GM23338 (cell line): ENCODE measurements around the gene CPNE2. TPM values are rescaled to one million over a fixed set of nuclear protein-coding genes. Genes with fewer than 3 reads are reported as not detected.

Experiments
- ATAC-seq: fragments of 200-7000 bp; cut with Tn5 transposase; 3 replicates; pipeline ENCODE4 v1.9.1; 2020
- DNase-seq: peaks from one replicate; pipeline ENCODE4 v3.0.0-alpha.2; 2015; ENCODE audit warnings: low spot score
- H2AFZ ChIP-seq: fragments of 200-600 bp; sonication (generic); 2 replicates; pipeline ENCODE4 v1.8.0; 2016; ENCODE audit warnings: antibody characterized with exemption, mild to moderate bottlenecking, moderate library complexity
- H3F3A ChIP-seq: fragments of 200-600 bp; sonication (generic); replicated peaks from 2 replicates; pipeline ENCODE4 v1.8.0; 2017; ENCODE audit warnings: antibody characterized with exemption, mixed run types, low read depth
- H3K27ac ChIP-seq: fragments of 200-600 bp; sonication (generic); 2 replicates; pipeline ENCODE4 v1.6.1; 2016; ENCODE audit warnings: low read depth
- H3K27me3 ChIP-seq: fragments of 200-600 bp; sonication (generic); 2 replicates; pipeline ENCODE4 v1.8.0; 2016; ENCODE audit warnings: mild to moderate bottlenecking, mixed run types, moderate library complexity; ENCODE audit not compliant: insufficient read depth
- H3K36me3 ChIP-seq: fragments of 200-600 bp; sonication (generic); 2 replicates; pipeline ENCODE4 v1.8.0; 2016; ENCODE audit warnings: mild to moderate bottlenecking; ENCODE audit not compliant: insufficient read depth
- H3K4me1 ChIP-seq: fragments of 200-600 bp; sonication (generic); 2 replicates; pipeline ENCODE4 v1.8.0; 2016; ENCODE audit warnings: mild to moderate bottlenecking, moderate library complexity; ENCODE audit not compliant: insufficient read depth
- H3K4me2 ChIP-seq: fragments of 200-600 bp; sonication (generic); 2 replicates; pipeline ENCODE4 v1.7.1; 2017; ENCODE audit warnings: mixed run types
- H3K4me3 ChIP-seq: fragments of 200-600 bp; sonication (generic); 2 replicates; pipeline ENCODE4 v1.6.1; 2016; ENCODE audit warnings: mixed run types
- H3K79me2 ChIP-seq: fragments of 200-600 bp; sonication (generic); replicated peaks from 2 replicates; pipeline ENCODE4 v1.8.0; 2017; ENCODE audit warnings: mild to moderate bottlenecking; ENCODE audit not compliant: insufficient read depth
- H3K9me2 ChIP-seq: fragments of 200-600 bp; sonication (generic); 2 replicates; pipeline ENCODE4 v1.8.0; 2017; ENCODE audit not compliant: insufficient read depth
- H4K20me1 ChIP-seq: fragments of 200-600 bp; sonication (generic); replicated peaks from 2 replicates; pipeline ENCODE4 v1.8.0; 2017; ENCODE audit warnings: mild to moderate bottlenecking; ENCODE audit not compliant: insufficient read depth
- H3K27ac Mint-ChIP-seq: 2 replicates; pipeline ENCODE4 v1.8.0; 2020; ENCODE audit warnings: inconsistent platforms, mild to moderate bottlenecking, moderate library complexity, mixed read lengths
- H3K27me3 Mint-ChIP-seq: 3 replicates; pipeline ENCODE4 v1.8.0; 2022; ENCODE audit warnings: low read depth, mild to moderate bottlenecking, moderate library complexity, mixed read lengths, inconsistent platforms; ENCODE audit not compliant: insufficient read depth, poor library complexity
- H3K36me3 Mint-ChIP-seq: 3 replicates; pipeline ENCODE4 v1.8.0; 2021; ENCODE audit warnings: low read depth, mild to moderate bottlenecking, inconsistent platforms, moderate library complexity, mixed read lengths
- H3K4me1 Mint-ChIP-seq: 3 replicates; pipeline ENCODE4 v1.8.0; 2020; ENCODE audit warnings: mild to moderate bottlenecking, inconsistent platforms, mixed read lengths
- H3K4me3 Mint-ChIP-seq: 3 replicates; pipeline ENCODE4 v1.8.0; 2021; ENCODE audit warnings: moderate library complexity, mild to moderate bottlenecking, inconsistent platforms, mixed read lengths
- H3K9me3 Mint-ChIP-seq: 3 replicates; pipeline ENCODE4 v1.8.0; 2020; ENCODE audit warnings: moderate library complexity, mild to moderate bottlenecking, inconsistent platforms, mixed read lengths
- CREB1 ChIP-seq: fragments of 250-450 bp; sonication (Bioruptor Pico); IDR thresholded peaks from 2 replicates; pipeline ENCODE4 v1.5.0; 2020; ENCODE audit warnings: low read depth, mild to moderate bottlenecking, moderate library complexity
- EZH2 ChIP-seq: fragments of 200-600 bp; sonication (generic); IDR thresholded peaks from one replicate; pipeline ENCODE4 v1.8.0; 2017; ENCODE audit warnings: antibody characterized with exemption, mild to moderate bottlenecking, low read depth; ENCODE audit not compliant: unreplicated experiment
- EZH2phosphoT487 ChIP-seq: fragments of 200-600 bp; sonication (generic); IDR thresholded peaks from one replicate; pipeline ENCODE4 v1.8.1; 2018; ENCODE audit warnings: antibody characterized with exemption; ENCODE audit not compliant: unreplicated experiment
- JUNB ChIP-seq: IDR thresholded peaks from one replicate; pipeline ENCODE4 v1.6.1; 2016; ENCODE audit warnings: antibody characterized with exemption; ENCODE audit not compliant: unreplicated experiment
- NANOG ChIP-seq: IDR thresholded peaks from 2 replicates; pipeline ENCODE4 v1.6.1; 2016; ENCODE audit warnings: antibody characterized with exemption, borderline replicate concordance
- ZNF114 ChIP-seq: fragments of 250-450 bp; sonication (Bioruptor Pico); IDR thresholded peaks from 2 replicates; pipeline ENCODE4 v1.5.0; 2020; ENCODE audit warnings: mild to moderate bottlenecking, moderate library complexity
- ZNF331 ChIP-seq: fragments of 250-450 bp; sonication (Bioruptor Pico); IDR thresholded peaks from 2 replicates; pipeline ENCODE4 v1.5.0; 2020; ENCODE audit warnings: low read depth, mild to moderate bottlenecking, moderate library complexity
- polyA plus RNA-seq: library from polyadenylated mRNA; unstranded; fragments of >200 nt; fragmentation: Nextera tagmentation; extraction: Ambion mirVana; gene quantifications from 2 replicates; pipeline ENCODE4 v1.2.1, GENCODE V29; 2016
- total RNA-seq: library from RNA; depleted of rRNA; stranded (reverse); fragments of >200 nt; shearing (Covaris generic); gene quantifications from 2 replicates; pipeline ENCODE4 v1.2.3, GENCODE V29; 2014
- TF ChIP-seq, protein P1 (sequence below): IDR thresholded peaks from 2 replicates; pipeline ENCODE4 v1.6.1; 2016; ENCODE audit warnings: antibody characterized with exemption
- TF ChIP-seq, protein P2 (sequence below): IDR thresholded peaks from one replicate; pipeline ENCODE4 v1.6.1; 2018; ENCODE audit warnings: antibody characterized with exemption; ENCODE audit not compliant: unreplicated experiment
- TF ChIP-seq, protein P3 (sequence below): fragments of 250-450 bp; sonication (Bioruptor Pico); IDR thresholded peaks from 2 replicates; pipeline ENCODE4 v1.5.0; 2020; ENCODE audit warnings: mild to moderate bottlenecking, moderate library complexity

The CPNE2 gene
- total and polyA plus RNA-seq, 2 experiments from 2014 or later: 7.1 to 11.3 TPM

DNA sequence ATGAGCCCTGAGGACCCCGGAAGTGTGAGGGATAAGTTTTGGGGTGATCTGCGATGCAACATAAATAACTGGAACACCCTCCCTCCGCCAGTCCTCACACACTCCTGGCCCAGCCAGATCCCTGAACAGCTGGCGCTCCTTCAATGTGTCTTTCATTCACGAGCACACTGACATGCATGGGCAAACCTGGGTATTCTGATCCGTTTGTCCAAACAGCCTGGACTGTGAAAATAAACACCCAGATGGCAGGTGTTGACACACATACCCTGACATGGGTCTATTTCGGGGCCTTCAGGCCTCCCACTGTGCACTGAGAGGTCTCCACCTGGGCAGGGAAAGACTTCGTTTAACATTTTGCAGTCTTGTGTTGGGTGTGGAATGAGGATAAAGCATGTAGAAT, 3.0 kb upstream of the CPNE2 start:
- Histone ChIP-seq H3K36me3 (no peaks in the 10 kb centered on the region), H2AFZ (no peak overlapping the region), H3K79me2 (no peaks in the 10 kb centered on the region), H3K4me2 (no peak overlapping the region), H3K27me3 (peaks cover 33% of the 10 kb centered on the region), H3K4me3 (no peak overlapping the region), H3K27ac (no peak overlapping the region), H3K9me2 (no peaks in the 10 kb centered on the region), H3K4me1 (peaks cover 14% of the 10 kb centered on the region), H4K20me1 (no peaks in the 10 kb centered on the region; the same call in 1 of the 2 replicates), H3F3A (peaks cover 4% of the 10 kb centered on the region; the same call in 1 of the 2 replicates)
- Mint-ChIP-seq H3K4me1 (peaks cover 11% of the 10 kb centered on the region), H3K27ac (no peak overlapping the region), H3K27me3 (peaks cover 15% of the 10 kb centered on the region), H3K9me3 (no peaks in the 10 kb centered on the region), H3K4me3 (no peak overlapping the region), H3K36me3 (no peaks in the 10 kb centered on the region)
- TF ChIP-seq NANOG (no peak), EZH2phosphoT487 (no peak)
- no peak for DNase-seq
- no peak for ATAC-seq

DNA sequence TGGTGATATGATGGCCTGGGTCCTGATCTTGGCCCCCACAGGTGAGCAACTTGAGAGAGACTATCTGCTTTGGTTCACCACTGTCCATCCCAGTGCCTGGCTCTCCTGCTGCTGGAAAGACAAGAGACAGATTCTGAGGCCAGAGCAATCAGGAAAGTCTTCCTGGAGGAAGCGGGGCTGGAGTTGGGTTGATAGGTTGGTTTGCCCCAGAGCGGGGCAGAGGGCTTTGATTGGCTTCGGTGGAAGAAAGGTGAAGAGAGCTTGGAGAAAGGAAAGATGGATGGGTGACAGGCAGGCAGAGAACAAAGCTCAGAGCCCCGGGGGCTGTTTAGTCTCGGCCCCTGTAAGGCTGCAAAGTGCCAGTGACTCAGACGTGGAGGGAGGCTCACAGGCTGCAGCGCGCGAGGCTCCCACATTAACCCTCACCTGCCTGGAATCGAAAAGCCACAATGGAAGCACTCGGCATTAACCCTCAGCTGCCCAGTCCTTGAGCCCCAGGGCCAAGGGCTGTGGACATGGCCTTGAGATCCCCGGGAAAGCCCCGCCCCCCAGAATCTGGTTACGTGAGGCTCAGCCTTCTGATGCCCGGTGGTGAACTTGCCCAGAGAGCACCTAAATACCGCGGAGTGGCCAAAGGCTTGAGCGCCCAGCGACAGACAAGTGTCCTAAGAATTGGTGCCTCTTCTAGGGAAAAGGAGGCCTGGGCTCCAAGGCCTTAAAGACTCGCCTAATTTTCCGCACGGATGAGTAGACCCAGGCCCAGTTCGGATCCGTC, 996 bp upstream of the CPNE2 start:
- peak overlapping the region; percentile 88 for H3K4me3 ChIP-seq
- H2AFZ ChIP-seq: peak overlapping the region; percentile 99
- no peaks in the 10 kb centered on the region for H3K36me3 ChIP-seq
- ATAC-seq (peak; percentile 60), DNase-seq (peak; percentile 77)
- no peaks in the 10 kb centered on the region for H3K79me2 ChIP-seq
- no peaks in the 10 kb centered on the region for H3K9me2 ChIP-seq
- no peak overlapping the region for H3K27ac Mint-ChIP-seq
- H3K36me3 Mint-ChIP-seq: no peaks in the 10 kb centered on the region
- H3K4me3 Mint-ChIP-seq: peak overlapping the region; percentile 81
- H3K9me3 Mint-ChIP-seq: no peaks in the 10 kb centered on the region
- peaks cover 14% of the 10 kb centered on the region for H3K4me1 ChIP-seq
- peak overlapping the region; percentile 99 for H3K4me2 ChIP-seq
- peaks cover 4% of the 10 kb centered on the region; the same call in 1 of the 2 replicates for H3F3A ChIP-seq
- H3K27me3 ChIP-seq: peaks cover 36% of the 10 kb centered on the region
- no peak overlapping the region for H3K27ac ChIP-seq
- peaks cover 15% of the 10 kb centered on the region for H3K27me3 Mint-ChIP-seq
- peaks cover 11% of the 10 kb centered on the region for H3K4me1 Mint-ChIP-seq
- H4K20me1 ChIP-seq: no peaks in the 10 kb centered on the region; the same call in 1 of the 2 replicates
- no peak for TF ChIP-seq ZNF114 (CRISPR knock-in tag)
- no peak for TF ChIP-seq EZH2phosphoT487
- TF ChIP-seq ZNF331 (CRISPR knock-in tag): no peak
- no peak for TF ChIP-seq CREB1
- TF ChIP-seq, protein P1, sequence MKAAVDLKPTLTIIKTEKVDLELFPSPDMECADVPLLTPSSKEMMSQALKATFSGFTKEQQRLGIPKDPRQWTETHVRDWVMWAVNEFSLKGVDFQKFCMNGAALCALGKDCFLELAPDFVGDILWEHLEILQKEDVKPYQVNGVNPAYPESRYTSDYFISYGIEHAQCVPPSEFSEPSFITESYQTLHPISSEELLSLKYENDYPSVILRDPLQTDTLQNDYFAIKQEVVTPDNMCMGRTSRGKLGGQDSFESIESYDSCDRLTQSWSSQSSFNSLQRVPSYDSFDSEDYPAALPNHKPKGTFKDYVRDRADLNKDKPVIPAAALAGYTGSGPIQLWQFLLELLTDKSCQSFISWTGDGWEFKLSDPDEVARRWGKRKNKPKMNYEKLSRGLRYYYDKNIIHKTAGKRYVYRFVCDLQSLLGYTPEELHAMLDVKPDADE: no peak
- TF ChIP-seq, protein P2, sequence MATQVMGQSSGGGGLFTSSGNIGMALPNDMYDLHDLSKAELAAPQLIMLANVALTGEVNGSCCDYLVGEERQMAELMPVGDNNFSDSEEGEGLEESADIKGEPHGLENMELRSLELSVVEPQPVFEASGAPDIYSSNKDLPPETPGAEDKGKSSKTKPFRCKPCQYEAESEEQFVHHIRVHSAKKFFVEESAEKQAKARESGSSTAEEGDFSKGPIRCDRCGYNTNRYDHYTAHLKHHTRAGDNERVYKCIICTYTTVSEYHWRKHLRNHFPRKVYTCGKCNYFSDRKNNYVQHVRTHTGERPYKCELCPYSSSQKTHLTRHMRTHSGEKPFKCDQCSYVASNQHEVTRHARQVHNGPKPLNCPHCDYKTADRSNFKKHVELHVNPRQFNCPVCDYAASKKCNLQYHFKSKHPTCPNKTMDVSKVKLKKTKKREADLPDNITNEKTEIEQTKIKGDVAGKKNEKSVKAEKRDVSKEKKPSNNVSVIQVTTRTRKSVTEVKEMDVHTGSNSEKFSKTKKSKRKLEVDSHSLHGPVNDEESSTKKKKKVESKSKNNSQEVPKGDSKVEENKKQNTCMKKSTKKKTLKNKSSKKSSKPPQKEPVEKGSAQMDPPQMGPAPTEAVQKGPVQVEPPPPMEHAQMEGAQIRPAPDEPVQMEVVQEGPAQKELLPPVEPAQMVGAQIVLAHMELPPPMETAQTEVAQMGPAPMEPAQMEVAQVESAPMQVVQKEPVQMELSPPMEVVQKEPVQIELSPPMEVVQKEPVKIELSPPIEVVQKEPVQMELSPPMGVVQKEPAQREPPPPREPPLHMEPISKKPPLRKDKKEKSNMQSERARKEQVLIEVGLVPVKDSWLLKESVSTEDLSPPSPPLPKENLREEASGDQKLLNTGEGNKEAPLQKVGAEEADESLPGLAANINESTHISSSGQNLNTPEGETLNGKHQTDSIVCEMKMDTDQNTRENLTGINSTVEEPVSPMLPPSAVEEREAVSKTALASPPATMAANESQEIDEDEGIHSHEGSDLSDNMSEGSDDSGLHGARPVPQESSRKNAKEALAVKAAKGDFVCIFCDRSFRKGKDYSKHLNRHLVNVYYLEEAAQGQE: no peak
- TF ChIP-seq, protein P3, sequence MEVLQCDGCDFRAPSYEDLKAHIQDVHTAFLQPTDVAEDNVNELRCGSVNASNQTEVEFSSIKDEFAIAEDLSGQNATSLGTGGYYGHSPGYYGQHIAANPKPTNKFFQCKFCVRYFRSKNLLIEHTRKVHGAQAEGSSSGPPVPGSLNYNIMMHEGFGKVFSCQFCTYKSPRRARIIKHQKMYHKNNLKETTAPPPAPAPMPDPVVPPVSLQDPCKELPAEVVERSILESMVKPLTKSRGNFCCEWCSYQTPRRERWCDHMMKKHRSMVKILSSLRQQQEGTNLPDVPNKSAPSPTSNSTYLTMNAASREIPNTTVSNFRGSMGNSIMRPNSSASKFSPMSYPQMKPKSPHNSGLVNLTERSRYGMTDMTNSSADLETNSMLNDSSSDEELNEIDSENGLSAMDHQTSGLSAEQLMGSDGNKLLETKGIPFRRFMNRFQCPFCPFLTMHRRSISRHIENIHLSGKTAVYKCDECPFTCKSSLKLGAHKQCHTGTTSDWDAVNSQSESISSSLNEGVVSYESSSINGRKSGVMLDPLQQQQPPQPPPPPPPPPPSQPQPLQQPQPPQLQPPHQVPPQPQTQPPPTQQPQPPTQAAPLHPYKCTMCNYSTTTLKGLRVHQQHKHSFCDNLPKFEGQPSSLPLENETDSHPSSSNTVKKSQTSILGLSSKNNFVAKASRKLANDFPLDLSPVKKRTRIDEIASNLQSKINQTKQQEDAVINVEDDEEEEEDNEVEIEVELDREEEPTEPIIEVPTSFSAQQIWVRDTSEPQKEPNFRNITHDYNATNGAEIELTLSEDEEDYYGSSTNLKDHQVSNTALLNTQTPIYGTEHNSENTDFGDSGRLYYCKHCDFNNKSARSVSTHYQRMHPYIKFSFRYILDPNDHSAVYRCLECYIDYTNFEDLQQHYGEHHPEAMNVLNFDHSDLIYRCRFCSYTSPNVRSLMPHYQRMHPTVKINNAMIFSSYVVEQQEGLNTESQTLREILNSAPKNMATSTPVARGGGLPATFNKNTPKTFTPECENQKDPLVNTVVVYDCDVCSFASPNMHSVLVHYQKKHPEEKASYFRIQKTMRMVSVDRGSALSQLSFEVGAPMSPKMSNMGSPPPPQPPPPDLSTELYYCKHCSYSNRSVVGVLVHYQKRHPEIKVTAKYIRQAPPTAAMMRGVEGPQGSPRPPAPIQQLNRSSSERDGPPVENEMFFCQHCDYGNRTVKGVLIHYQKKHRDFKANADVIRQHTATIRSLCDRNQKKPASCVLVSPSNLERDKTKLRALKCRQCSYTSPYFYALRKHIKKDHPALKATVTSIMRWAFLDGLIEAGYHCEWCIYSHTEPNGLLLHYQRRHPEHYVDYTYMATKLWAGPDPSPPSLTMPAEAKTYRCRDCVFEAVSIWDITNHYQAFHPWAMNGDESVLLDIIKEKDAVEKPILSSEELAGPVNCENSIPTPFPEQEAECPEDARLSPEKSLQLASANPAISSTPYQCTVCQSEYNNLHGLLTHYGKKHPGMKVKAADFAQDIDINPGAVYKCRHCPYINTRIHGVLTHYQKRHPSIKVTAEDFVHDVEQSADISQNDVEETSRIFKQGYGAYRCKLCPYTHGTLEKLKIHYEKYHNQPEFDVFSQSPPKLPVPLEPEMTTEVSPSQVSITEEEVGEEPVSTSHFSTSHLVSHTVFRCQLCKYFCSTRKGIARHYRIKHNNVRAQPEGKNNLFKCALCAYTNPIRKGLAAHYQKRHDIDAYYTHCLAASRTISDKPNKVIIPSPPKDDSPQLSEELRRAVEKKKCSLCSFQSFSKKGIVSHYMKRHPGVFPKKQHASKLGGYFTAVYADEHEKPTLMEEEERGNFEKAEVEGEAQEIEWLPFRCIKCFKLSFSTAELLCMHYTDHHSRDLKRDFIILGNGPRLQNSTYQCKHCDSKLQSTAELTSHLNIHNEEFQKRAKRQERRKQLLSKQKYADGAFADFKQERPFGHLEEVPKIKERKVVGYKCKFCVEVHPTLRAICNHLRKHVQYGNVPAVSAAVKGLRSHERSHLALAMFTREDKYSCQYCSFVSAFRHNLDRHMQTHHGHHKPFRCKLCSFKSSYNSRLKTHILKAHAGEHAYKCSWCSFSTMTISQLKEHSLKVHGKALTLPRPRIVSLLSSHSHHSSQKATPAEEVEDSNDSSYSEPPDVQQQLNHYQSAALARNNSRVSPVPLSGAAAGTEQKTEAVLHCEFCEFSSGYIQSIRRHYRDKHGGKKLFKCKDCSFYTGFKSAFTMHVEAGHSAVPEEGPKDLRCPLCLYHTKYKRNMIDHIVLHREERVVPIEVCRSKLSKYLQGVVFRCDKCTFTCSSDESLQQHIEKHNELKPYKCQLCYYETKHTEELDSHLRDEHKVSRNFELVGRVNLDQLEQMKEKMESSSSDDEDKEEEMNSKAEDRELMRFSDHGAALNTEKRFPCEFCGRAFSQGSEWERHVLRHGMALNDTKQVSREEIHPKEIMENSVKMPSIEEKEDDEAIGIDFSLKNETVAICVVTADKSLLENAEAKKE (CRISPR knock-in tag): no peak
- TF ChIP-seq NANOG: no peak
- no peak for TF ChIP-seq EZH2
- TF ChIP-seq JUNB: no peak
